GM18861 (cell line): ENCODE results near the gene NFIA.

ENCODE experiments used
- ATAC-seq: cut with Tn5 transposase; IDR thresholded peaks from one replicate; pipeline ENCODE4 v1.9.1; 2021; ENCODE audit not compliant: unreplicated experiment

The NFIA gene

GRCh38 chr1:61289232-61290098 lies 207.1 kb downstream of the NFIA start:
- ATAC-seq = no peak

GRCh38 chr1:61290525-61290924 lies 208.2 kb downstream of the NFIA start:
- no peak for ATAC-seq

- no peak for ATAC-seq
Observed at GRCh38 chr1:61293197-61293596, 210.8 kb downstream of the NFIA start.

- no peak for ATAC-seq
Observed at GRCh38 chr1:61293986-61294504, 211.7 kb downstream of the NFIA start.

GRCh38 chr1:61294930-61295329 lies 212.6 kb downstream of the NFIA start:
- ATAC-seq = no peak

- ATAC-seq = no peak
Observed at GRCh38 chr1:61295818-61296537, 213.6 kb downstream of the NFIA start.

GRCh38 chr1:61297887-61298286 lies 215.5 kb downstream of the NFIA start:
- ATAC-seq = no peak

- no peak for ATAC-seq
Observed at GRCh38 chr1:61299463-61299862, 217.1 kb downstream of the NFIA start.

- no peak for ATAC-seq
Observed at GRCh38 chr1:61300899-61301298, 218.5 kb downstream of the NFIA start.

GRCh38 chr1:61301824-61302657 lies 219.7 kb downstream of the NFIA start:
- ATAC-seq = no peak

- ATAC-seq = no peak
Observed at GRCh38 chr1:61307422-61308142, 225.2 kb downstream of the NFIA start.

GRCh38 chr1:61310057-61310456 lies 227.7 kb downstream of the NFIA start:
- ATAC-seq = no peak

- ATAC-seq = no peak
Observed at GRCh38 chr1:61310538-61310937, 228.2 kb downstream of the NFIA start.

- ATAC-seq = no peak
Observed at GRCh38 chr1:61313906-61314422, 231.6 kb downstream of the NFIA start.

GRCh38 chr1:61315011-61315410 lies 232.7 kb downstream of the NFIA start:
- ATAC-seq = no peak

- no peak for ATAC-seq
Observed at GRCh38 chr1:61316493-61316892, 234.1 kb downstream of the NFIA start.

GRCh38 chr1:61318319-61319125 lies 236.2 kb downstream of the NFIA start:
- ATAC-seq = peak; percentile 100

- no peak for ATAC-seq
Observed at GRCh38 chr1:61320575-61320974, 238.2 kb downstream of the NFIA start.

- ATAC-seq = no peak
Observed at GRCh38 chr1:61322008-61322744, 239.8 kb downstream of the NFIA start.
